GM12878 (cell line): ENCODE measurements around the gene USP4. TPM values are rescaled to one million over a fixed set of nuclear protein-coding genes. Genes with fewer than 3 reads are reported as not detected.

Source experiments
- ATAC-seq: fragments of 200-7000 bp; cut with Tn5 transposase; 3 replicates; pipeline ENCODE4 v1.9.1; 2020; ENCODE audit warnings: mild to moderate bottlenecking, moderate library complexity
- BruUV-seq: library from RNA; stranded (reverse); fragments of 400-500 nt; replicated peaks from 2 replicates; lab custom pipeline; 2021; lab: Mats Ljungman, UMichigan
- CTCF ChIA-PET: fragments of 300-600 bp; sonication (Branson Sonifier 250); formaldehyde crosslinking; extraction: SDS; loops from one replicate; lab custom pipeline; 2021; ENCODE audit warnings: inconsistent platforms; lab: Yijun Ruan, JAX
- POLR2A ChIA-PET: fragments of 350-600 bp; formaldehyde crosslinking; extraction: SDS; loops from one replicate; lab custom pipeline; 2021; ENCODE audit warnings: inconsistent platforms; lab: Charles Lee
- RAD21 ChIA-PET: fragments of 300-600 bp; sonication (Branson Sonifier 250); formaldehyde crosslinking; loops from one replicate; lab custom pipeline; 2023; ENCODE audit warnings: antibody characterized with exemption; ENCODE audit not compliant: unreplicated experiment; lab: Charles Lee
- SMC1A ChIA-PET: fragments of 300-600 bp; sonication (Branson Sonifier 250); formaldehyde crosslinking; loops from one replicate; lab custom pipeline; 2023; ENCODE audit not compliant: unreplicated experiment, uncharacterized antibody; lab: Charles Lee
- DNase-seq: peaks from one replicate; pipeline ENCODE4 v3.0.0-alpha.2; 2011; ENCODE audit warnings: low read depth, low spot score
- FAIRE-seq: peaks from 3 replicates; lab custom pipeline; 2011; peaks lifted over from hg19 to GRCh38; lab: Jason Lieb, UNC
- H2AFZ ChIP-seq: 2 replicates; pipeline ENCODE4 v1.6.0; 2011; ENCODE audit warnings: low read depth, low read length, control low read depth; ENCODE audit not compliant: control insufficient read depth
- H3K27ac ChIP-seq: 2 replicates; pipeline ENCODE4 v1.5.1; 2011; ENCODE audit warnings: control low read depth; ENCODE audit not compliant: control insufficient read depth, insufficient read depth
- H3K27me3 ChIP-seq, 2 experiments: replicated peaks in 1 of 2; 2 replicates each; pipeline versions ENCODE4 v1.6.0 to v1.6.1; 2011; ENCODE audit warnings: low read length in 1 of 2; ENCODE audit not compliant: control insufficient read depth in 2 of 2, insufficient read depth in 2 of 2
- H3K36me3 ChIP-seq, 2 experiments: 2 replicates each; pipeline ENCODE4 v1.5.1; 2011; ENCODE audit warnings: low read length in 1 of 2; ENCODE audit not compliant: control insufficient read depth in 2 of 2, insufficient read depth in 2 of 2
- H3K4me1 ChIP-seq: 2 replicates; pipeline ENCODE4 v1.6.1; 2011; ENCODE audit warnings: mild to moderate bottlenecking, low read length, moderate library complexity, mixed read lengths; ENCODE audit not compliant: control insufficient read depth, insufficient read depth
- H3K4me2 ChIP-seq: 2 replicates; pipeline ENCODE4 v1.6.0; 2011; ENCODE audit warnings: control low read depth; ENCODE audit not compliant: control insufficient read depth, insufficient read depth
- H3K4me3 ChIP-seq: fragments of 200-600 bp; sonication (generic); 2 replicates; pipeline ENCODE4 v1.5.1; 2016
- H3K79me2 ChIP-seq: 2 replicates; pipeline ENCODE4 v1.6.0; 2011; ENCODE audit warnings: low read length; ENCODE audit not compliant: control insufficient read depth, insufficient read depth
- H3K9ac ChIP-seq: 2 replicates; pipeline ENCODE4 v1.8.0; 2011; ENCODE audit warnings: low read length, control low read depth, mixed read lengths; ENCODE audit not compliant: control insufficient read depth, insufficient read depth
- H3K9me3 ChIP-seq: replicated peaks from 3 replicates; pipeline ENCODE4 v1.5.1; 2011; ENCODE audit warnings: mild to moderate bottlenecking, low read length; ENCODE audit not compliant: control insufficient read depth, insufficient read depth
- H4K20me1 ChIP-seq: 2 replicates; pipeline ENCODE4 v1.6.0; 2011; ENCODE audit not compliant: control insufficient read depth, insufficient read depth
- CBX5 ChIP-seq: sonication (generic); IDR thresholded peaks from 2 replicates; pipeline ENCODE4 v1.6.1; 2016; ENCODE audit warnings: low read depth, moderate library complexity, mild to moderate bottlenecking, inconsistent platforms
- DPF2 ChIP-seq: fragments of 450-650 bp; IDR thresholded peaks from 2 replicates; pipeline ENCODE4 v1.6.1; 2017; ENCODE audit warnings: mild to moderate bottlenecking
- ELK1 ChIP-seq: IDR thresholded peaks from 2 replicates; pipeline ENCODE4 v1.6.1; 2012; ENCODE audit warnings: low read depth, low read length, improper control_type of control experiment
- JUND ChIP-seq: IDR thresholded peaks from 2 replicates; pipeline ENCODE4 v1.6.1; 2012; ENCODE audit warnings: low read depth, mild to moderate bottlenecking, low read length, improper control_type of control experiment, moderate library complexity
- MAX ChIP-seq: IDR thresholded peaks from 2 replicates; pipeline ENCODE4 v1.6.1; 2012; ENCODE audit warnings: low read depth, low read length, improper control_type of control experiment
- NFIC ChIP-seq: IDR thresholded peaks from 2 replicates; pipeline ENCODE4 v1.6.1; 2012; ENCODE audit warnings: low read depth, mild to moderate bottlenecking, inconsistent platforms, low read length, moderate library complexity
- PAX8 ChIP-seq: fragments of 450-650 bp; IDR thresholded peaks from 2 replicates; pipeline ENCODE4 v1.6.1; 2017; ENCODE audit warnings: mild to moderate bottlenecking, moderate library complexity
- RELA ChIP-seq: fragments of 450-650 bp; IDR thresholded peaks from 2 replicates; pipeline ENCODE4 v1.8.0; 2014; ENCODE audit warnings: borderline replicate concordance; ENCODE audit not compliant: partially characterized antibody
- SKIL ChIP-seq: fragments of 450-650 bp; IDR thresholded peaks from 2 replicates; pipeline ENCODE4 v1.6.1; 2017; ENCODE audit warnings: mild to moderate bottlenecking, low read depth, inconsistent platforms; ENCODE audit not compliant: poor library complexity, severe bottlenecking
- ZNF622 ChIP-seq: fragments of 450-650 bp; IDR thresholded peaks from 2 replicates; pipeline ENCODE4 v1.6.1; 2017; ENCODE audit warnings: mild to moderate bottlenecking, inconsistent platforms
- WGBS: methylation state at CpG from one replicate; pipeline ENCODE4 v1.1.6; 2016; ENCODE audit warnings: low lambda C conversion rate; ENCODE audit not compliant: insufficient replicate concordance, insufficient coverage; ENCODE audit errors: missing lambda C conversion rate; 5-methylcytosine and 5-hydroxymethylcytosine counted together
- in situ Hi-C: fragments of 300-500 bp; cut with MboI; formaldehyde crosslinking; loops from 9 replicates; pipeline ENCODE4 v1.14.3; 2018; ENCODE audit warnings: mixed read lengths
- intact Hi-C: fragments of 100-400 bp; cut with micrococcal nuclease; formaldehyde crosslinking; loops from one replicate; pipeline ENCODE4 v1.14.2; 2022; ENCODE audit not compliant: unreplicated experiment
- polyA plus RNA-seq, 11 experiments: library from polyadenylated mRNA; depleted of rRNA in 4 of 11; unstranded in 6 of 11; stranded (reverse) in 5 of 11; fragments of >200 nt; fragmentation: Nextera tagmentation in 4 of 11; fragmentation: Illumina TruSeq in 1 of 11; extraction: Ambion mirVana in 4 of 11; extraction: Trizol in 1 of 11; gene quantifications; 1 replicate in 1 of 11; 2 replicates in 10 of 11; pipeline versions ENCODE4 v1.2.1 to v1.2.3, GENCODE V29; 2011 to 2016; ENCODE audit warnings: inconsistent platforms in 2 of 11, missing spikeins in 2 of 11, low read depth in 1 of 11
- total RNA-seq, 4 experiments: library from RNA; depleted of rRNA in 3 of 4; stranded (reverse); fragments of >200 nt in 3 of 4; fragmentation: Illumina TruSeq in 1 of 4; extraction: Trizol in 1 of 4; gene quantifications; 2 replicates each; pipeline versions ENCODE4 v1.2.1 to v1.2.3, GENCODE V29; 2013 to 2021

Gene USP4
- total and polyA plus RNA-seq, 10 of the 15 experiments (the other 5 are each of a cell fraction or from before 2014, with no cell fraction given), result 26.5 to 77.1 (median 66.0) TPM

GRCh38 chr3:49279376-49279775 lies 60.5 kb downstream of the USP4 start:
- intact Hi-C loops (no loop called here), in situ Hi-C loops (no loop called here)
- ATAC-seq, result no peak
- H2AFZ ChIP-seq, result no peak overlapping the region
- TF ChIP-seq RELA (no peak), PAX8 (no peak), NFIC (no peak), ZNF622 (no peak), DPF2 (no peak)
- TF ChIP-seq, all 136 proteins: peak for 0
- H3K4me3 ChIP-seq, result no peak overlapping the region
- ChIA-PET SMC1A (interaction anchor here (1.1 to 1.4 kb wide), 3 partner anchors 25 to 61 kb away, joined by 3 to 6 read pairs (median 4); partner anchors contain the start of gene USP4), POLR2A (interaction anchor here (0.6 to 1.7 kb wide), 3 partner anchors 60 to 251 kb away, joined by 3 to 4 read pairs (median 3); partner anchors contain the start of gene USP4), RAD21 (no interaction called here), CTCF (interaction anchor here (2.0 kb wide), 1 partner anchor 109 kb away, joined by 6 read pairs; the partner anchor contains the start of gene KLHDC8B)
- no peak for DNase-seq
- H3K9ac ChIP-seq, result no peak overlapping the region
- no peaks in the 10 kb centered on the region for H3K79me2 ChIP-seq
- H3K36me3 ChIP-seq, result peaks cover 19 to 33% of the 10 kb centered on the region in 2 experiments
- BruUV-seq, result no TSS peak
- no peaks in the 10 kb centered on the region for H4K20me1 ChIP-seq
- H3K4me1 ChIP-seq, result peaks cover 13% of the 10 kb centered on the region
- no peaks in the 10 kb centered on the region for H3K9me3 ChIP-seq
- no peak overlapping the region for H3K27ac ChIP-seq
- H3K4me2 ChIP-seq, result no peak overlapping the region
- no peak for FAIRE-seq
- no peaks in the 10 kb centered on the region for H3K27me3 ChIP-seq

GRCh38 chr3:49278548-49278947 lies 61.3 kb downstream of the USP4 start:
- POLR2A ChIA-PET, result interaction anchor here (0.6 to 1.7 kb wide), 6 partner anchors 61 to 252 kb away, joined by 3 to 4 read pairs (median 4); partner anchors contain the start of gene USP4
- Histone ChIP-seq H4K20me1 (no peaks in the 10 kb centered on the region), H3K27me3 (no peaks in the 10 kb centered on the region), H3K4me2 (no peak overlapping the region), H3K9ac (no peak overlapping the region), H3K4me3 (no peak overlapping the region), H3K9me3 (no peaks in the 10 kb centered on the region), H3K27ac (no peak overlapping the region), H3K79me2 (no peaks in the 10 kb centered on the region), H2AFZ (no peak overlapping the region), H3K4me1 (peaks cover 13% of the 10 kb centered on the region), H3K36me3 (peaks cover 13 to 25% of the 10 kb centered on the region in 2 experiments; a peak in 3 of 4 replicates)
- in situ Hi-C loops, result no loop called here
- CTCF ChIA-PET, result interaction anchor here (0.7 to 2.0 kb wide), 5 partner anchors 62 to 289 kb away, joined by 3 to 6 read pairs (median 4); partner anchors contain the start of genes KLHDC8B and USP4
- WGBS, result 51% methylated on average over 4 of the region's 4 CpGs
- no peak for TF ChIP-seq CBX5
- no peak for TF ChIP-seq MAX
- no peak for TF ChIP-seq JUND
- no peak for TF ChIP-seq ELK1
- TF ChIP-seq SKIL, result no peak
- BruUV-seq, result no TSS peak
- SMC1A ChIA-PET, result interaction anchor here (0.5 to 1.4 kb wide), 6 partner anchors 25 to 202 kb away, joined by 3 to 6 read pairs (median 3); partner anchors contain the start of genes DAG1 and USP4
- RAD21 ChIA-PET, result interaction anchor here (0.8 to 1.5 kb wide), 4 partner anchors 25 to 171 kb away, joined by 3 read pairs; no protein-coding TSS in a partner anchor
- intact Hi-C loops, result no loop called here
- ATAC-seq, result no peak
- no peak for FAIRE-seq
- no peak for DNase-seq
